ENCODE measurements around the gene LAMTOR4.
"Not testable (repeated sequence)": the region's sequence is repeated elsewhere in the genome, so short reads cannot be mapped to it uniquely, and the experiment has no call there.

Gene LAMTOR4

GRCh38 chr7:100190048-100190711 lies 41.5 kb downstream of the LAMTOR4 start:
- no peaks in the 10 kb centered on the region for H3K79me2 ChIP-seq
- peak overlapping the region; percentile 92 for H3K27ac ChIP-seq
- no peaks in the 10 kb centered on the region for H3K36me3 ChIP-seq (ENCODE audit: control insufficient read depth, insufficient read depth, low read length)
- peaks cover 48% of the 10 kb centered on the region for H3K4me1 ChIP-seq
- no peak overlapping the region for H3K4me3 ChIP-seq (ENCODE audit: low read depth, low read length)
- TF ChIP-seq CTCF (IDR thresholded peaks at IDR 0.05), result peak; percentile 45
- no peaks in the 10 kb centered on the region for H3K9me3 ChIP-seq (ENCODE audit: control insufficient read depth, low read length)
- no peak overlapping the region for H3K9ac ChIP-seq
- peak overlapping the region; percentile 81 for H2AFZ ChIP-seq
- H3K4me2 ChIP-seq (ENCODE audit: low read length), result peak overlapping the region; percentile 48
- H3K27me3 ChIP-seq (ENCODE audit: control insufficient read depth, insufficient read depth, low read length), result no peaks in the 10 kb centered on the region

- H3K27ac ChIP-seq, result peak overlapping the region; percentile 92
- peak overlapping the region; percentile 47 for H3K4me2 ChIP-seq (ENCODE audit: low read length)
- H3K36me3 ChIP-seq (ENCODE audit: control insufficient read depth, insufficient read depth, low read length), result no peaks in the 10 kb centered on the region
Observed at GRCh38 chr7:100191775-100192174, 43.1 kb downstream of the LAMTOR4 start.

GRCh38 chr7:100192281-100192862 lies 43.7 kb downstream of the LAMTOR4 start:
- Histone ChIP-seq H3K4me2 (ENCODE audit: low read length) (peak overlapping the region; percentile 47), H3K4me3 (ENCODE audit: low read depth, low read length) (peak overlapping the region; percentile 12), H2AFZ (peak overlapping the region; percentile 81), H3K4me1 (peaks cover 48% of the 10 kb centered on the region), H3K27ac (peak overlapping the region; percentile 92)
- not testable (repeated sequence) for H3K79me2 ChIP-seq; H3K27me3 ChIP-seq (ENCODE audit: control insufficient read depth, insufficient read depth, low read length); H3K9ac ChIP-seq; H3K36me3 ChIP-seq (ENCODE audit: control insufficient read depth, insufficient read depth, low read length); H3K9me3 ChIP-seq (ENCODE audit: control insufficient read depth, low read length)

More at GRCh38 chr7:100191775-100192174, 43.1 kb downstream of the LAMTOR4 start:
- Histone ChIP-seq H3K4me1 (peaks cover 48% of the 10 kb centered on the region), H3K27me3 (ENCODE audit: control insufficient read depth, insufficient read depth, low read length) (no peaks in the 10 kb centered on the region), H3K4me3 (ENCODE audit: low read depth, low read length) (no peak overlapping the region), H2AFZ (peak overlapping the region; percentile 81), H3K9ac (no peak overlapping the region), H3K9me3 (ENCODE audit: control insufficient read depth, low read length) (no peaks in the 10 kb centered on the region), H3K79me2 (no peaks in the 10 kb centered on the region)
- no peak for TF ChIP-seq CTCF (IDR thresholded peaks at IDR 0.05)

DNA sequence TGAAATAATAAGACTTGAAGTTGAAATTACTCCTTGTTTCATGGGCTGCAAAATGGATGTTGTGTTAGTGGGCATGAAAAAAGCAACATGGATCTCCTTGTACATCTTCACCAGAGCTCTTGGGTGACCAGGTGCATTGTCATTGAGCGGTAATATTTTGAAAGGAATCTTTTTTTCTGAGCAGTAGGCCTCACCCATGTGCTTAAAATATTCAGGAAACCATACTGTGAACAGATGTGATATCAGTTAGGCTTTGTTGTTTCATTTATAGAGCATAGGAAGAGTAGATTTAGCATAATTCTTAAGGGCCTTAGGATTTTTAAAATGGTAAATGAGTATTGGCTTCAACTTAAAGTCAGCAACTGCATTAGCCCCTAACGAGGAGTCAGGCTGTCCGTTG lies 44.3 kb downstream of the LAMTOR4 start:
- no peaks in the 10 kb centered on the region for H3K79me2 ChIP-seq
- H3K9ac ChIP-seq, result no peak overlapping the region
- no peaks in the 10 kb centered on the region for H3K9me3 ChIP-seq (ENCODE audit: control insufficient read depth, low read length)
- no peaks in the 10 kb centered on the region for H3K36me3 ChIP-seq (ENCODE audit: control insufficient read depth, insufficient read depth, low read length)
- peak overlapping the region; percentile 7 for H3K4me2 ChIP-seq (ENCODE audit: low read length)
- no peaks in the 10 kb centered on the region for H3K27me3 ChIP-seq (ENCODE audit: control insufficient read depth, insufficient read depth, low read length)
- peaks cover 48% of the 10 kb centered on the region for H3K4me1 ChIP-seq
- no peak overlapping the region for H3K4me3 ChIP-seq (ENCODE audit: low read depth, low read length)
- TF ChIP-seq CTCF (IDR thresholded peaks at IDR 0.05), result no peak
- peak overlapping the region; percentile 92 for H3K27ac ChIP-seq
- H2AFZ ChIP-seq, result peak overlapping the region; percentile 81

DNA sequence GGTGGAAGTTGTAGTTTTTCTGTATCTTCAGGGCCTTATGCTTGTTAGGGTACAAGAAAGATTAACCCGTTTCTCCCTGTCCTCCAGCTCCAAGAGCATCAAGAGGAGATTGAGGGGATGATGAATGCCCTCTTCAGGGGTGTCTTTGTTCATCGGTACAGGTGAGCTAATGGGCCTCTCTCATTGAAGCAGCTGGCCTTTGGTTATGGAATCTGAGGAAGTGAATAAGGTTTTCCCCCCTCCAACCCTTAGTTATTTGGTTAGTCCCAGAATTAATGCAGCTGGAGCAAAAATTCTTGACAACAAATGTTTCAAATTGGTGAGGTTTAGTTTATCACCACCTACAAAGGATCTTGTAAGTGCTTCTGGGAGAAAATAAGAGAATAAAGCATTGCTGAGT lies 46.5 kb downstream of the LAMTOR4 start:
- TF ChIP-seq CTCF (IDR thresholded peaks at IDR 0.05), result no peak
- no peak overlapping the region for H3K4me3 ChIP-seq (ENCODE audit: low read depth, low read length)
- H3K27ac ChIP-seq, result no peak overlapping the region
- no peaks in the 10 kb centered on the region for H3K9me3 ChIP-seq (ENCODE audit: control insufficient read depth, low read length)
- H3K27me3 ChIP-seq (ENCODE audit: control insufficient read depth, insufficient read depth, low read length), result no peaks in the 10 kb centered on the region
- H3K4me2 ChIP-seq (ENCODE audit: low read length), result no peak overlapping the region
- H3K9ac ChIP-seq, result no peak overlapping the region
- H3K36me3 ChIP-seq (ENCODE audit: control insufficient read depth, insufficient read depth, low read length), result no peaks in the 10 kb centered on the region
- peaks cover 34% of the 10 kb centered on the region for H3K4me1 ChIP-seq
- no peak overlapping the region for H2AFZ ChIP-seq
- H3K79me2 ChIP-seq, result no peaks in the 10 kb centered on the region

DNA sequence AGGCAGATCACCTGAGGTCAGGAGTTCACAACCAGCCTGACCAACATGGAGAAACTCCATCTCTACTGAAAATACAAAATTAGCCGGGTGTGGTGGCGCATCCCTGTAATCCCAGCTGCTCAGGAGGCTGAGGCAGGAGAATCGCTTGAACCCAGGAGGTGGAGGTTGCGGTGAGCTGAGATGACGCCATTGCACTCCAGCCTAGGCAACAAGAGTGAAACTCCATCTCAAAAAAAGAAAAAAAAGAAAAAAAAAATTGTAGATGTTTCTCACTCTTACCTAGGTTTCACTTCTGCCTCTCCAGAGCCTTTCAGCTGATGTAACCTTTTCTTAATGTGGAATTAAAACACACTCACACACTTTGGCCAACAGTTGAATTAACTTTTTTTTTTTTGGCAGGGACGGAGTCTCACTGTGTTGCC lies 47.2 kb downstream of the LAMTOR4 start:
- not testable (repeated sequence) for H3K27ac ChIP-seq

More for the DNA sequence above, 47.2 kb downstream of the LAMTOR4 start:
- not testable (repeated sequence) for H3K79me2 ChIP-seq; H3K4me3 ChIP-seq (ENCODE audit: low read depth, low read length); H3K9ac ChIP-seq; H3K27me3 ChIP-seq (ENCODE audit: control insufficient read depth, insufficient read depth, low read length); H3K36me3 ChIP-seq (ENCODE audit: control insufficient read depth, insufficient read depth, low read length); H3K9me3 ChIP-seq (ENCODE audit: control insufficient read depth, low read length); H2AFZ ChIP-seq; H3K4me2 ChIP-seq (ENCODE audit: low read length)
- H3K4me1 ChIP-seq, result peaks cover 29% of the 10 kb centered on the region
